Measurements from ENCODE around the gene EPHB1.

Gene EPHB1

GRCh38 chr3:134917631-134918030 is 122.6 kb downstream of the EPHB1 start:
- no peak for FAIRE-seq

GRCh38 chr3:134918441-134918840 is 123.4 kb downstream of the EPHB1 start:
- no peak for FAIRE-seq

- no peak for FAIRE-seq
These were observed 127.0 kb downstream of the EPHB1 start for GRCh38 chr3:134922101-134922500.

GRCh38 chr3:134922866-134923265 is 127.8 kb downstream of the EPHB1 start:
- FAIRE-seq = no peak

- FAIRE-seq = no peak
These were observed 128.2 kb downstream of the EPHB1 start for GRCh38 chr3:134923286-134923685.

- no peak for FAIRE-seq
These were observed 132.5 kb downstream of the EPHB1 start for GRCh38 chr3:134927599-134927998.

- FAIRE-seq = no peak
These were observed 133.3 kb downstream of the EPHB1 start for GRCh38 chr3:134928392-134928791.

- FAIRE-seq = no peak
These were observed 133.8 kb downstream of the EPHB1 start for GRCh38 chr3:134928819-134929218.

GRCh38 chr3:134929976-134930375 is 134.9 kb downstream of the EPHB1 start:
- no peak for FAIRE-seq

GRCh38 chr3:134931045-134931785 is 136.2 kb downstream of the EPHB1 start:
- no peak for FAIRE-seq

- no peak for FAIRE-seq
These were observed 137.0 kb downstream of the EPHB1 start for GRCh38 chr3:134932035-134932434.

GRCh38 chr3:134933997-134934396 is 138.9 kb downstream of the EPHB1 start:
- no peak for FAIRE-seq

GRCh38 chr3:134934933-134935332 is 139.9 kb downstream of the EPHB1 start:
- no peak for FAIRE-seq

GRCh38 chr3:134937256-134938028 is 142.4 kb downstream of the EPHB1 start:
- no peak for FAIRE-seq

GRCh38 chr3:134938029-134938525 is 143.0 kb downstream of the EPHB1 start:
- FAIRE-seq = no peak

GRCh38 chr3:134939978-134940377 is 144.9 kb downstream of the EPHB1 start:
- no peak for FAIRE-seq

- FAIRE-seq = no peak
These were observed 146.8 kb downstream of the EPHB1 start for GRCh38 chr3:134941820-134942219.

GRCh38 chr3:134944429-134944828 is 149.4 kb downstream of the EPHB1 start:
- no peak for FAIRE-seq

GRCh38 chr3:134949150-134949549 is 154.1 kb downstream of the EPHB1 start:
- FAIRE-seq = no peak

GRCh38 chr3:134952371-134952770 is 157.3 kb downstream of the EPHB1 start:
- FAIRE-seq = no peak

GRCh38 chr3:134955874-134956273 is 160.8 kb downstream of the EPHB1 start:
- no peak for FAIRE-seq

GRCh38 chr3:134956395-134956794 is 161.3 kb downstream of the EPHB1 start:
- no peak for FAIRE-seq

GRCh38 chr3:134956844-134957243 is 161.8 kb downstream of the EPHB1 start:
- FAIRE-seq = no peak

- FAIRE-seq = no peak
These were observed 164.5 kb downstream of the EPHB1 start for GRCh38 chr3:134959516-134959915.

Data from islet of Langerhans (tissue), 1 donor.